K562 (cell line): ENCODE measurements around the gene RPE. TPM values are rescaled to one million over a fixed set of nuclear protein-coding genes. Genes with fewer than 3 reads are reported as not detected.

ENCODE experiments used
- ATAC-seq: fragments of 200-7000 bp; cut with Tn5 transposase; 3 replicates; pipeline ENCODE4 v1.9.1; 2020; ENCODE audit warnings: moderate library complexity
- BruUV-seq: library from RNA; stranded (reverse); fragments of 400-500 nt; replicated peaks from 2 replicates; lab custom pipeline; 2021; lab: Mats Ljungman, UMichigan
- CTCF ChIA-PET: fragments of 300-600 bp; formaldehyde crosslinking; extraction: SDS; loops from one replicate; lab custom pipeline; 2021; ENCODE audit warnings: low intra/inter-chr PET ratio; lab: Yijun Ruan, JAX
- POLR2A ChIA-PET: fragments of 300-600, 350-650 bp; sonication (Branson Sonifier 250); formaldehyde crosslinking; extraction: SDS; loops from one replicate; lab custom pipeline; 2021; ENCODE audit warnings: antibody characterized with exemption, inconsistent platforms; lab: Yijun Ruan, JAX
- DNase-seq, 4 experiments: peaks; one replicate each; pipeline versions ENCODE4 v3.0.0 to v3.0.0-alpha.2; 2011 to 2018; ENCODE audit warnings: low spot score in 3 of 4, mixed read lengths in 3 of 4; ENCODE audit errors: extremely low read depth in 1 of 4
- FAIRE-seq: peaks from 2 replicates; lab custom pipeline; 2011; peaks lifted over from hg19 to GRCh38; lab: Jason Lieb, UNC
- H2AFZ ChIP-seq: 2 replicates; pipeline ENCODE4 v1.6.0; 2011; ENCODE audit warnings: low read depth, low read length, control low read depth, inconsistent platforms
- H3K27ac ChIP-seq: fragments of 200-600 bp; 3 replicates; pipeline ENCODE4 v1.8.0; 2011; ENCODE audit warnings: low read depth, mild to moderate bottlenecking, control low read depth, inconsistent platforms, low read length, moderate library complexity, mixed read lengths; ENCODE audit errors: extremely low read depth
- H3K27me3 ChIP-seq, 2 experiments: fragments of 300-600 bp in 1 of 2; 2 replicates in 1 of 2; 3 replicates in 1 of 2; pipeline versions ENCODE4 v1.6.0 to v1.8.0; 2011; ENCODE audit warnings: inconsistent platforms in 2 of 2, low read length in 2 of 2, mild to moderate bottlenecking in 1 of 2, mixed read lengths in 1 of 2, moderate library complexity in 1 of 2; ENCODE audit not compliant: control insufficient read depth in 2 of 2, insufficient read depth in 2 of 2
- H3K36me3 ChIP-seq: fragments of 300-600 bp; 3 replicates; pipeline ENCODE4 v1.8.0; 2011; ENCODE audit warnings: mild to moderate bottlenecking, low read length, inconsistent platforms; ENCODE audit not compliant: control insufficient read depth, insufficient read depth
- H3K4me1 ChIP-seq, 2 experiments: fragments of 200-600 bp in 1 of 2; replicated peaks in 1 of 2; 2 replicates in 1 of 2; 3 replicates in 1 of 2; pipeline versions ENCODE4 v1.5.1 to v1.8.0; 2011; ENCODE audit warnings: inconsistent platforms in 2 of 2, low read length in 2 of 2, mild to moderate bottlenecking in 1 of 2, mixed read lengths in 1 of 2, moderate library complexity in 1 of 2; ENCODE audit not compliant: control insufficient read depth in 2 of 2, insufficient read depth in 2 of 2
- H3K4me2 ChIP-seq: 2 replicates; pipeline ENCODE4 v1.6.1; 2011; ENCODE audit warnings: low read length, control low read depth, inconsistent platforms, mixed read lengths; ENCODE audit not compliant: insufficient read depth
- H3K4me3 ChIP-seq: fragments of 200-600 bp; sonication (generic), shearing (Covaris generic); 2 replicates; pipeline ENCODE4 v1.5.1; 2016; ENCODE audit warnings: control low read depth, inconsistent platforms
- H3K79me2 ChIP-seq: fragments of 200-600 bp; 3 replicates; pipeline ENCODE4 v1.8.0; 2011; ENCODE audit warnings: low read length, inconsistent platforms; ENCODE audit not compliant: control insufficient read depth, insufficient read depth
- H3K9ac ChIP-seq, 2 experiments: 2 replicates each; pipeline versions ENCODE4 v1.6.0 to v1.6.1; 2011; ENCODE audit warnings: low read depth in 2 of 2, low read length in 2 of 2, control low read depth in 1 of 2, inconsistent platforms in 1 of 2, mild to moderate bottlenecking in 1 of 2, mixed read lengths in 1 of 2; ENCODE audit not compliant: insufficient read depth in 1 of 2
- H3K9me1 ChIP-seq: one replicate; pipeline ENCODE4 v1.6.0; 2011; ENCODE audit warnings: inconsistent platforms, mild to moderate bottlenecking, low read length, moderate library complexity; ENCODE audit not compliant: control insufficient read depth, insufficient read depth
- H3K9me3 ChIP-seq: replicated peaks from 2 replicates; pipeline ENCODE4 v1.5.1; 2011; ENCODE audit warnings: low read depth, low read length, inconsistent platforms; ENCODE audit not compliant: control insufficient read depth, insufficient read depth
- H4K20me1 ChIP-seq: replicated peaks from 2 replicates; pipeline ENCODE4 v1.6.1; 2011; ENCODE audit warnings: low read length, inconsistent platforms, mixed read lengths; ENCODE audit not compliant: control insufficient read depth, insufficient read depth
- ARID3A ChIP-seq: IDR thresholded peaks from 2 replicates; pipeline ENCODE4 v1.6.1; 2012; ENCODE audit warnings: low read depth, low read length, improper control_type of control experiment, borderline replicate concordance
- CBFB ChIP-seq: sonication (generic); formaldehyde crosslinking; IDR thresholded peaks from 2 replicates; pipeline ENCODE4 v1.4.0; 2020; ENCODE audit warnings: mild to moderate bottlenecking, missing genetic modification reagents
- GTF2E2 ChIP-seq: fragments of 200-800 bp; sonication (Bioruptor generic); IDR thresholded peaks from 2 replicates; pipeline ENCODE4 v1.6.1; 2016; ENCODE audit warnings: missing genetic modification characterization, missing compliant biosample characterization
- MAX ChIP-seq: sonication (generic); formaldehyde crosslinking; IDR thresholded peaks from 2 replicates; pipeline ENCODE4 v1.9.0; 2022; ENCODE audit warnings: mild to moderate bottlenecking, missing genetic modification reagents
- MNT ChIP-seq, 2 experiments: fragments of 450-650 bp; conservative IDR thresholded peaks; 2 replicates each; pipeline ENCODE4 v1.6.1; 2017; ENCODE audit warnings: mild to moderate bottlenecking in 2 of 2, moderate library complexity in 2 of 2
- NONO ChIP-seq, 2 experiments: fragments of 200-400 bp in 1 of 2; fragments of 450-650 bp in 1 of 2; formaldehyde crosslinking in 1 of 2; IDR thresholded peaks; 2 replicates each; pipeline ENCODE4 v1.6.1; 2017; ENCODE audit warnings: low read depth in 2 of 2, mild to moderate bottlenecking in 2 of 2, moderate library complexity in 2 of 2, low read length in 1 of 2
- SMARCE1 ChIP-seq: fragments of 450-650 bp; IDR thresholded peaks from 2 replicates; pipeline ENCODE4 v1.7.1; 2016; ENCODE audit warnings: mild to moderate bottlenecking
- ZBTB8A ChIP-seq: fragments of 450-650 bp; IDR thresholded peaks from 2 replicates; pipeline ENCODE4 v1.6.1; 2018; ENCODE audit warnings: mild to moderate bottlenecking, moderate library complexity; ENCODE audit not compliant: partially characterized antibody
- ZBTB9 ChIP-seq: fragments of 450-650 bp; formaldehyde crosslinking; IDR thresholded peaks from 2 replicates; pipeline ENCODE4 v1.4.0; 2020; ENCODE audit warnings: mild to moderate bottlenecking, moderate library complexity
- ZFX ChIP-seq: sonication (generic); formaldehyde crosslinking; IDR thresholded peaks from 2 replicates; pipeline ENCODE4 v1.8.0; 2022; ENCODE audit warnings: mild to moderate bottlenecking, missing genetic modification reagents, moderate library complexity
- ZNF212 ChIP-seq: fragments of 450-650 bp; formaldehyde crosslinking; IDR thresholded peaks from 2 replicates; pipeline ENCODE4 v1.4.0; 2020; ENCODE audit warnings: mild to moderate bottlenecking
- ZNF699 ChIP-seq: fragments of 250-450 bp; sonication (Bioruptor Pico); IDR thresholded peaks from 2 replicates; pipeline ENCODE4 v1.8.0; 2021; ENCODE audit warnings: mild to moderate bottlenecking, moderate library complexity; ENCODE audit not compliant: insufficient replicate concordance
- WGBS: fragments of 100-300 bp; shearing (Covaris generic); methylation state at CpG from one replicate; pipeline ENCODE4 v1.1.6; 2016; ENCODE audit warnings: low coverage, mixed read lengths; ENCODE audit not compliant: insufficient coverage; ENCODE audit errors: missing lambda C conversion rate; 5-methylcytosine and 5-hydroxymethylcytosine counted together
- in situ Hi-C: fragments of 300-500 bp; cut with MboI; formaldehyde crosslinking; loops from 4 replicates; pipeline ENCODE4 v1.15.0; 2018; ENCODE audit warnings: inconsistent platforms, mixed read lengths
- intact Hi-C: fragments of 100-400 bp; cut with micrococcal nuclease; formaldehyde crosslinking; loops from 2 replicates; pipeline ENCODE4 v1.14.2; 2022
- polyA plus RNA-seq, 8 experiments: library from polyadenylated mRNA; depleted of rRNA in 4 of 8; stranded (reverse) in 5 of 8; unstranded in 3 of 8; fragments of >200 nt; fragmentation: Nextera tagmentation in 2 of 8; fragmentation: Illumina TruSeq in 1 of 8; extraction: Ambion mirVana in 2 of 8; extraction: Trizol in 1 of 8; gene quantifications; 2 replicates each; pipeline versions ENCODE4 v1.2.1 to v1.2.3, GENCODE V29; 2011 to 2014; ENCODE audit warnings: inconsistent platforms in 1 of 8, missing spikeins in 1 of 8
- total RNA-seq, 7 experiments: library from RNA; depleted of rRNA in 6 of 7; stranded (reverse); fragments of >200 nt in 6 of 7; fragmentation: Illumina TruSeq in 2 of 7; extraction: Trizol in 2 of 7; gene quantifications; 2 replicates each; pipeline versions ENCODE4 v1.2.1 to v1.2.3, GENCODE V29; 2011 to 2021; ENCODE audit warnings: low replicate concordance in 1 of 7

The RPE gene
- total and polyA plus RNA-seq, 9 of the 15 experiments (the other 6 are each of a cell fraction or from before 2014, with no cell fraction given), result 33.5 to 65.3 (median 50.4) TPM

- FAIRE-seq, result no peak
- no peaks in the 10 kb centered on the region for H3K9me3 ChIP-seq
- TF ChIP-seq ARID3A, result no peak
- TF ChIP-seq, all 486 proteins: peak for 0
- Histone ChIP-seq H3K9me1 (no peaks in the 10 kb centered on the region), H3K4me3 (no peak overlapping the region), H3K27me3 (no peaks in the 10 kb centered on the region), H4K20me1 (no peaks in the 10 kb centered on the region), H3K4me2 (no peak overlapping the region), H3K4me1 (no peaks in the 10 kb centered on the region), H2AFZ (no peak overlapping the region), H3K27ac (no peak overlapping the region), H3K79me2 (no peaks in the 10 kb centered on the region), H3K36me3 (no peaks in the 10 kb centered on the region), H3K9ac (no peak overlapping the region)
- intact Hi-C loops, result no loop called here
- WGBS, result 22% methylated on average over 1 of the region's 1 CpG
- no TSS peak for BruUV-seq
- DNase-seq, result no peak
- ChIA-PET CTCF (no interaction called here), POLR2A (no interaction called here)
- ATAC-seq, result no peak
- in situ Hi-C loops, result no loop called here
Measured at GRCh38 chr2:210054696-210055095, 52.3 kb downstream of the RPE start.

GRCh38 chr2:210055825-210056224, 53.4 kb downstream of the RPE start:
- no peaks in the 10 kb centered on the region for H3K79me2 ChIP-seq
- no peak overlapping the region for H3K27ac ChIP-seq
- CTCF ChIA-PET, result no interaction called here
- H3K4me1 ChIP-seq, result no peaks in the 10 kb centered on the region
- no peaks in the 10 kb centered on the region for H3K9me1 ChIP-seq
- intact Hi-C loops (no loop called here), in situ Hi-C loops (no loop called here)
- H3K4me3 ChIP-seq, result no peak overlapping the region
- POLR2A ChIA-PET, result no interaction called here
- no peak for DNase-seq
- no peaks in the 10 kb centered on the region for H3K36me3 ChIP-seq
- WGBS, result 23% methylated on average over 2 of the region's 3 CpGs
- H3K27me3 ChIP-seq, result no peaks in the 10 kb centered on the region
- BruUV-seq, result no TSS peak
- no peak for FAIRE-seq
- H3K4me2 ChIP-seq, result no peak overlapping the region
- no peak overlapping the region for H3K9ac ChIP-seq
- H3K9me3 ChIP-seq, result no peaks in the 10 kb centered on the region
- H2AFZ ChIP-seq, result no peak overlapping the region
- no peak for ATAC-seq
- no peaks in the 10 kb centered on the region for H4K20me1 ChIP-seq
- TF ChIP-seq NONO (IDR thresholded peaks at IDR 0.05; ENCODE audit: low read depth in 2 of 2, low read length in 1 of 2), result no peak
- no peak for TF ChIP-seq ZBTB8A
- TF ChIP-seq MNT (conservative IDR thresholded peaks at IDR 0.05), result no peak
- no peak for TF ChIP-seq ZNF212 (CRISPR knock-in tag)
- TF ChIP-seq MAX (CRISPR knock-in tag), result no peak
- no peak for TF ChIP-seq SMARCE1
- TF ChIP-seq CBFB (CRISPR knock-in tag), result no peak
- TF ChIP-seq ZFX (CRISPR knock-in tag), result no peak
- no peak for TF ChIP-seq GTF2E2 (tag)
- no peak for TF ChIP-seq ZBTB9
- no peak for TF ChIP-seq ZNF699 (CRISPR knock-in tag)
